IPS-18a (cell line): ENCODE measurements around the gene LZIC.

Experiments used
- H3K27ac ChIP-seq: one replicate; pipeline ENCODE4 v1.5.1; 2013; ENCODE audit warnings: low read length
- H3K27me3 ChIP-seq: one replicate; pipeline ENCODE4 v1.6.1; 2013; ENCODE audit warnings: mild to moderate bottlenecking, low read length; ENCODE audit not compliant: control insufficient read depth, insufficient read depth
- H3K36me3 ChIP-seq: one replicate; pipeline ENCODE4 v1.6.1; 2013; ENCODE audit warnings: low read depth, low read length; ENCODE audit not compliant: control insufficient read depth
- H3K4me1 ChIP-seq: one replicate; pipeline ENCODE4 v1.6.1; 2013; ENCODE audit warnings: low read depth, low read length; ENCODE audit not compliant: control insufficient read depth
- H3K4me3 ChIP-seq: one replicate; pipeline ENCODE4 v1.5.1; 2013; ENCODE audit warnings: low read length
- H3K9ac ChIP-seq: one replicate; pipeline ENCODE4 v1.6.1; 2013; ENCODE audit warnings: mild to moderate bottlenecking, low read length, moderate library complexity
- H3K9me3 ChIP-seq: one replicate; pipeline ENCODE4 v1.6.1; 2013; ENCODE audit warnings: low read depth, low read length; ENCODE audit not compliant: control insufficient read depth

The LZIC gene

GRCh38 chr1:9942939-9943788 lies at the start of gene LZIC, which contains the start of gene NMNAT1:
Gene LZIC (minus strand): TSS chr1:9943391. CDS start chr1:9936619, 6,772 bp downstream.
Gene NMNAT1 (plus strand): TSS chr1:9943475. CDS start chr1:9972074, 28,599 bp downstream.
- peak within 1 kb of the TSS; percentile 95 for H3K9ac ChIP-seq
- H3K36me3 ChIP-seq = peaks cover 4% of the 10 kb centered on the region
- peak within 1 kb of the TSS; percentile 99 for H3K4me3 ChIP-seq

GRCh38 chr1:9992910-9993309 lies 49.7 kb upstream of the LZIC start:
- Histone ChIP-seq H3K4me3 (no peak overlapping the region), H3K27me3 (peaks cover 24% of the 10 kb centered on the region), H3K36me3 (no peaks in the 10 kb centered on the region), H3K9me3 (no peaks in the 10 kb centered on the region), H3K9ac (no peak overlapping the region), H3K27ac (no peak overlapping the region), H3K4me1 (no peaks in the 10 kb centered on the region)

More at GRCh38 chr1:9942939-9943788, at the start of gene LZIC, which contains the start of gene NMNAT1:
- Histone ChIP-seq H3K4me1 (no peaks in the 10 kb centered on the region), H3K9me3 (no peaks in the 10 kb centered on the region), H3K27me3 (no peaks in the 10 kb centered on the region), H3K27ac (peak within 1 kb of the TSS; percentile 72)

- Histone ChIP-seq H3K27ac (no peak overlapping the region), H3K9me3 (no peaks in the 10 kb centered on the region)
Measured at GRCh38 chr1:9990944-9991343, 47.8 kb upstream of the LZIC start.

GRCh38 chr1:9989773-9990172 lies 46.6 kb upstream of the LZIC start:
- H3K9me3 ChIP-seq = no peaks in the 10 kb centered on the region
- no peak overlapping the region for H3K4me3 ChIP-seq
- no peak overlapping the region for H3K9ac ChIP-seq
- H3K27ac ChIP-seq = no peak overlapping the region
- no peaks in the 10 kb centered on the region for H3K36me3 ChIP-seq
- no peaks in the 10 kb centered on the region for H3K4me1 ChIP-seq
- H3K27me3 ChIP-seq = no peaks in the 10 kb centered on the region

More at GRCh38 chr1:9990944-9991343, 47.8 kb upstream of the LZIC start:
- H3K27me3 ChIP-seq = peaks cover 4% of the 10 kb centered on the region
- H3K36me3 ChIP-seq = no peaks in the 10 kb centered on the region
- H3K9ac ChIP-seq = no peak overlapping the region
- no peak overlapping the region for H3K4me3 ChIP-seq
- H3K4me1 ChIP-seq = no peaks in the 10 kb centered on the region

- no peak overlapping the region for H3K27ac ChIP-seq
- H3K9me3 ChIP-seq = no peaks in the 10 kb centered on the region
- H3K36me3 ChIP-seq = no peaks in the 10 kb centered on the region
- no peaks in the 10 kb centered on the region for H3K27me3 ChIP-seq
- no peak overlapping the region for H3K9ac ChIP-seq
- no peak overlapping the region for H3K4me3 ChIP-seq
- no peaks in the 10 kb centered on the region for H3K4me1 ChIP-seq
Measured at GRCh38 chr1:9985001-9985400, 41.8 kb upstream of the LZIC start.

GRCh38 chr1:9984253-9984652 lies 41.1 kb upstream of the LZIC start:
- Histone ChIP-seq H3K27ac (no peak overlapping the region), H3K4me1 (no peaks in the 10 kb centered on the region), H3K4me3 (no peak overlapping the region), H3K36me3 (no peaks in the 10 kb centered on the region), H3K9me3 (no peaks in the 10 kb centered on the region), H3K27me3 (no peaks in the 10 kb centered on the region), H3K9ac (no peak overlapping the region)

GRCh38 chr1:9960706-9961562 lies 17.7 kb upstream of the LZIC start:
- no peaks in the 10 kb centered on the region for H3K9me3 ChIP-seq
- H3K9ac ChIP-seq = peak overlapping the region; percentile 3
- no peak overlapping the region for H3K4me3 ChIP-seq
- no peaks in the 10 kb centered on the region for H3K36me3 ChIP-seq
- peaks cover 10% of the 10 kb centered on the region for H3K4me1 ChIP-seq
- no peak overlapping the region for H3K27ac ChIP-seq
- H3K27me3 ChIP-seq = no peaks in the 10 kb centered on the region

GRCh38 chr1:9960011-9960410 lies 16.8 kb upstream of the LZIC start:
- H3K27ac ChIP-seq = no peak overlapping the region
- no peak overlapping the region for H3K4me3 ChIP-seq
- H3K9ac ChIP-seq = no peak overlapping the region
- H3K36me3 ChIP-seq = no peaks in the 10 kb centered on the region
- peaks cover 10% of the 10 kb centered on the region for H3K4me1 ChIP-seq
- no peaks in the 10 kb centered on the region for H3K9me3 ChIP-seq
- no peaks in the 10 kb centered on the region for H3K27me3 ChIP-seq

GRCh38 chr1:9957726-9958125 lies 14.5 kb upstream of the LZIC start:
- Histone ChIP-seq H3K9ac (no peak overlapping the region), H3K27me3 (no peaks in the 10 kb centered on the region), H3K4me3 (no peak overlapping the region), H3K9me3 (no peaks in the 10 kb centered on the region), H3K27ac (no peak overlapping the region), H3K4me1 (peaks cover 10% of the 10 kb centered on the region), H3K36me3 (no peaks in the 10 kb centered on the region)

GRCh38 chr1:9946315-9946714 lies 3.1 kb upstream of the LZIC start:
- Histone ChIP-seq H3K9me3 (no peaks in the 10 kb centered on the region), H3K4me3 (no peak overlapping the region), H3K4me1 (peaks cover 6% of the 10 kb centered on the region), H3K9ac (no peak overlapping the region), H3K27me3 (no peaks in the 10 kb centered on the region), H3K27ac (no peak overlapping the region), H3K36me3 (no peaks in the 10 kb centered on the region)

GRCh38 chr1:9942399-9942938 lies 722 bp downstream of the LZIC start:
- H3K27me3 ChIP-seq = no peaks in the 10 kb centered on the region
- peak overlapping the region; percentile 99 for H3K4me3 ChIP-seq
- H3K4me1 ChIP-seq = no peaks in the 10 kb centered on the region
- peaks cover 4% of the 10 kb centered on the region for H3K36me3 ChIP-seq
- peak overlapping the region; percentile 63 for H3K27ac ChIP-seq
- H3K9me3 ChIP-seq = no peaks in the 10 kb centered on the region
- peak overlapping the region; percentile 95 for H3K9ac ChIP-seq
